Stomach smooth muscle (tissue), 2 donors: ENCODE data around the gene CALR.
"Not testable (repeated sequence)": the region's sequence is repeated elsewhere in the genome, so short reads cannot be mapped to it uniquely, and the experiment has no call there.

Source experiments
- H3K27ac ChIP-seq: one replicate; pipeline ENCODE4 v1.7.0; 2013; ENCODE audit warnings: mild to moderate bottlenecking, low read length, inconsistent platforms
- H3K27me3 ChIP-seq, 2 donors: one replicate each; pipeline ENCODE4 v1.7.0; 2013; ENCODE audit warnings: low read length in 2 of 2; ENCODE audit not compliant: insufficient read depth in 2 of 2, control insufficient read depth in 1 of 2
- H3K36me3 ChIP-seq, 2 donors: one replicate each; pipeline ENCODE4 v1.7.0; 2013; ENCODE audit warnings: low read length in 2 of 2; ENCODE audit not compliant: control insufficient read depth in 2 of 2, insufficient read depth in 2 of 2
- H3K4me1 ChIP-seq: one replicate; pipeline ENCODE4 v1.7.0; 2013; ENCODE audit warnings: low read length; ENCODE audit not compliant: control insufficient read depth, insufficient read depth
- H3K4me3 ChIP-seq, 2 donors: one replicate each; pipeline ENCODE4 v1.7.0; 2013; ENCODE audit warnings: low read length in 2 of 2
- H3K9ac ChIP-seq, 2 donors: one replicate each; pipeline ENCODE4 v1.7.0; 2013; ENCODE audit warnings: low read length in 2 of 2, mild to moderate bottlenecking in 1 of 2
- H3K9me3 ChIP-seq, 2 donors: one replicate each; pipeline ENCODE4 v1.7.0; 2013; ENCODE audit warnings: low read length in 2 of 2; ENCODE audit not compliant: control insufficient read depth in 2 of 2
- donor health status: healthy.
- donor health status: Pancreatic carcinoma.

CALR gene

DNA sequence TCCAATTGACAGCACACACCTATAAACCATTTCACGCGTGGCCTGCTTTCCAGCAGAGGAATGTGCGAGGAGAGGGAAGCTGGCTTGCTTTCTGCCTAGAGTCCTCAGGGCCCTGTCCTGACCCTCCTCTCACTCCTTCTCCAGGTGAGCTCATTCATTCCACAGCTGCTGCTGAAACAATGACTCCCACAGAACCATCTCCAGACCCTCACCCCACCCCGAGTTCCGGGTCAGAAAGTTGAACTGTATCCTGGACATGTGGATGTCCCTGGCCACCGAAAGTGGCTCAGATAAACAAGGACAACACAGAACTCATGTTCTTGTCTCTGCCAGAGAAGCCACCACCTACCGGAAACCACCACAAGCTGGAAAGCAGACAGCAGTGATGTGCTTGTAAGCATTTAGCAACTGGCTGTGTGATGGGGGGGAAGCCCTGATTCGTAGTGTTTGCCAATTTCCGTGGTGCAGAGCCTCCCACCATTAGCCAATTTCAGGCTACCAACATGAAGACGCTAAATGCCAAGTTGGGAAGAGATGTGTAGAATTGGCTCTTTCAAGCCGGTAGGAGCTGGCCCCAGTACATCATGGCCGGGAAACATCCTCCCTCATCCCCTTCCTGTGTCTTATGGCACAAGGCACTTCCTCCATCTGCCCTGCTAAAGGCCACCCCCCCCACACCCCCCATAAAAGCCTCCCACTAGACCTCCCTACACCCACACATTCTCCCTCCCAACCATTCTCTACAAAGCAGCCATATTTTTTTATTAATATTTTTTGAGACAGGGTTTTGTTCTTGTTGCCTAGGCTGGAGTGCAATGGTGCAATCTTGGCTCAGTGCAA is 24.3 kb upstream of the CALR start:
- Histone ChIP-seq H3K4me1 (peaks cover 23% of the 10 kb centered on the region), H3K36me3 (no peaks in the 10 kb centered on the region), H3K4me3 (peak overlapping the region; percentile 35 to 40), H3K27me3 (no peaks in the 10 kb centered on the region), H3K9ac (peak overlapping the region; percentile 50 to 66), H3K27ac (peak overlapping the region; percentile 94), H3K9me3 (no peaks in the 10 kb centered on the region)

DNA sequence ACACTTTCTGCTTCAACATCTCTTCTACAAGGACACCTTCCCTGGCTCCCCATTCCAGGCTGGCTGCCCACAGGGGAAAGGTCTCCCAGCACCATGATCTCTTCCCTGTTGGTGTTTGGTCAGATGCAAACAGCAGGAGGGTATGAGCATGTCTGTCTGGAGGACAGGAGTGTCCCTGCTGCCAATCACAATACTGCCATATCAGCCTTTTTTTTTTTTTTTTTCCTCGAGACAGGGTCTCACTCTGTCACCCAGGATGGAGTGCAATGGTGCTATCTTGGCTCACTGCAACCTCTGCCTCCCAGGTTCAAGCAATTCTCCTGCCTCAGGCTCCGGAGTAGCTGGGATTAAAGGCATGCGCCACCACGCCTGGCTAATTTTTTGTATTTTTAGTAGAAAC is 22.5 kb upstream of the CALR start:
- H3K9me3 ChIP-seq, H3K27ac ChIP-seq, H3K36me3 ChIP-seq, H3K27me3 ChIP-seq, H3K4me3 ChIP-seq, H3K9ac ChIP-seq: not testable (repeated sequence)
- H3K4me1 ChIP-seq: peaks cover 23% of the 10 kb centered on the region

DNA sequence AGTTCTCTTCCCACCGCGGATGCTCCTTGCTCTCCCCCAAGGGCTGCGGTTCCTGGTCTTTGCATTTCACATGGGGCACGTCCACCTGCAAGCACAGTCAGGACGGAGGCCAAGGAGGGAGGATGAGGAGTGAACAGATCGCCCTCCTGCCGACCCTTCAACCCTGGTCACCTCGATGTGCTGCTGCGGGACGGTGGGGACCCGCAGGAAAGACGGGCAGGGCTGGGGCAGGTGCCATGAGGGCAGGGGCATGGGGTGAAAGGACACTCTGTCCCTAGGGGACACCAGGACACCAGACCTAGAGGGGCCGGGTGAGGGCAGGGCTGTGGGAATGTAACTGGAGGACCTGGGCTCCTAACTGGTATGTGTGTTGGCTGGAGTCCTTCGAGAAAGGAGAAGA is 20.2 kb upstream of the CALR start:
- Histone ChIP-seq H3K36me3 (peaks cover 5 to 10% of the 10 kb centered on the region in 2 donors), H3K27ac (no peak overlapping the region), H3K27me3 (no peaks in the 10 kb centered on the region), H3K4me1 (peaks cover 11% of the 10 kb centered on the region), H3K9me3 (no peaks in the 10 kb centered on the region), H3K9ac (no peak overlapping the region), H3K4me3 (no peak overlapping the region)

DNA sequence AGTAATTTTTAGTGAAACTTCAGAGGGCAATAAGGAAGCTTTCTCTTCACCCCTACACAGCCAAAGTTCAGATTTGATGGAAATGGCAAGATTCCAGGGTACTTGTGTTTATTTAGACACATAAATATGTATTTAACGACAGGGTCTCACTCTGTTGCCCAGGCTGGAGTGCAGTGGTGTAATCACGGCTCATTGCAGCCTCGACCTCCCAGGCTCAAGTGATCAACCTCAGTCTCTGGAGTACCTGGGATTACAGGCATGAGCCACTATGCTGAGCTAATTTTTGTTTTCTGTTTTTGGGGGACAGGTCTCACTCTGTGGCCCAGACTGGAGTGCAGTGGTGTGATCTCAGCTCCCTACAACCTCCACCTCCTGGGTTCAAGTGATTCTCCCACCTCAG is 17.4 kb upstream of the CALR start:
- Histone ChIP-seq H3K4me3 (no peak overlapping the region), H3K36me3 (peaks cover 24 to 25% of the 10 kb centered on the region in 2 donors), H3K9ac (no peak overlapping the region), H3K9me3 (no peaks in the 10 kb centered on the region), H3K4me1 (no peaks in the 10 kb centered on the region), H3K27ac (no peak overlapping the region), H3K27me3 (no peaks in the 10 kb centered on the region)

DNA sequence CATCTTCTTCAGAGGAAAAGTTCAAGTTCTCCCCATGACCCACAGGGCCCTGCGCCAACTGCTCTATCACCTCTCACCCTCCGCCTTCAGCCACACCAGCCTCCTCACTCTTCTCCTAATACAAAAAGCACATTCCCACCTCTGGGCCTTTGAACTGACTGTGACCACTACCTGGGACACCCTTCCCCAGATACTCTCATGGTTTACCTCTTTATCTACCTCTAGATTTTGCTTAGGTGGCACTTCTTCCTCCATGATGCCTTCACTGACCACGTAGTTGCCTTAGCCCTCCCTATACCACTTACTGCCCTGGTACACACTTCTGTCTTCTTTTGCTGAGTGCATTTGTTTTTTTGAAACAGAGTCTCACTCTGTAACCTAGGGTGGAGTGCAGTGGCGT is 15.4 kb upstream of the CALR start:
- no peak overlapping the region for H3K27ac ChIP-seq
- no peaks in the 10 kb centered on the region for H3K27me3 ChIP-seq
- no peaks in the 10 kb centered on the region for H3K9me3 ChIP-seq
- no peak overlapping the region for H3K9ac ChIP-seq
- H3K36me3 ChIP-seq: peaks cover 34 to 35% of the 10 kb centered on the region in 2 donors
- H3K4me3 ChIP-seq: no peak overlapping the region
- no peaks in the 10 kb centered on the region for H3K4me1 ChIP-seq

DNA sequence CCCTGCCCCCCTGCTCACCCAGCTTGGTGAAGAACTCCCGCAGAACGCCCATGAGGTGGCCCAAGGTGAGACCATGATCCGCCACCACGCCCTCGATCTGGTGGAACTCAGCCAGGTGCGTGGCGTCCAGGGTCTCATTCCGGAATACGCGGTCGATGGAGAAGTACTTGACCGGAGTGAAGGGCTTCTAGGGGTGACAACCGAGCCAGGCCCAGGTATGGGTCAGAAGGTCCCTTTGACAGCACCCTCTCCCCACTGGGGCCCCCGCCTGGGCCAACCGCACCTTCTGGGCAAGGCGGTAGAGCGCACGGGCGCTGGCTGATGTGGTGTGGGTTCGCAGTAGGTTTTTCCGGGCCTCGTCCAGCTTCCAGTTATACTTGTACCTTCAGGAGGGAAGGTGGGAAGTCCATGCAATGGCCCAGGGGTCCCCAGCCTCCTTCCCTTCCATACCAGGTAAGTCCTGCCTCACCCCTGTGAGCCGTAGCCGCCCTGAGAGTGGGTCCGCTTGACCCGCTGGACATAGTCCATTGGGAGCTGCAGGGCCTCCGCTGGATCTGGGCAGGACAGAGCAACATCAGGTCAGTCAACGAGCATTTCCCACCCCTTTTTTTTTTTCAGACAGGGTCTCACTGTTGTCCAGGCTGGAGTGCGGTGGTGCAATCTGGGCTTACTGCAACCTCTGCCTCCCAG is 13.6 kb upstream of the CALR start:
- Histone ChIP-seq H3K4me1 (no peaks in the 10 kb centered on the region), H3K27me3 (no peaks in the 10 kb centered on the region), H3K9me3 (no peaks in the 10 kb centered on the region), H3K9ac (no peak overlapping the region), H3K4me3 (no peak overlapping the region), H3K27ac (no peak overlapping the region), H3K36me3 (peaks cover 44 to 48% of the 10 kb centered on the region in 2 donors)

DNA sequence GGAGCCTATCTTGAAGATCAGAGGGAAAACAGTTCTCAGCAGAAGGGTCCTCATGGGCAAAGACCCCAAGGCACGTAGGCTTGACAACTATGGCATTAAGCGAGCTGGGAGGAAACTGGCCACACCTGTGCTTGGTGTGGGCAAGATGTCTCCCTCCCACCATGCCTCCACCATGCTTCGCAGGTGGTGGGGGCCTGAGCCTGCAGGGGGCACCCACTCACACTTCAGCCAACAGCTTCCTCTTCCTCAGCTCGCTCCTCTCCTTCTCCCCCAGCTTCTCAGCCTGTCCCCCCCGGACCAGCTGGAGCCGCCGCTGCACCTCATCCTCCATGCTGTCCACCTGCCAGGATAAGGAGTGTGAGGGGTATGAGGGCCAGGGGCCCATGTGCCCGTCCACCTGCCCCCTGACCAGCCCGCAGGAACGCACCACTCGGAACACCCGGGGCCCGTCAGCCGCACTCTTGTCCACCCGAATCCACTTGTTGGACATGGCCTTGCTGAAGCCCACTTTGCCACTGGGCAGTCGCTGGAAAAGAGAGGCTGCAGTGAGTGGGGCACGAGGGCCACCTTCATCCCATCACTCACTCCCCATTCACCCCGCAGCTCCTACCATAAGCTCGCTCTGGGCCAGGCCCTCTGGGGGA is 8.3 kb upstream of the CALR start:
- H3K9ac ChIP-seq: no peak overlapping the region
- H3K36me3 ChIP-seq: peaks cover 24 to 32% of the 10 kb centered on the region in 2 donors
- no peak overlapping the region for H3K4me3 ChIP-seq
- no peaks in the 10 kb centered on the region for H3K9me3 ChIP-seq
- no peaks in the 10 kb centered on the region for H3K27me3 ChIP-seq
- H3K27ac ChIP-seq: no peak overlapping the region
- H3K4me1 ChIP-seq: peaks cover 15% of the 10 kb centered on the region

DNA sequence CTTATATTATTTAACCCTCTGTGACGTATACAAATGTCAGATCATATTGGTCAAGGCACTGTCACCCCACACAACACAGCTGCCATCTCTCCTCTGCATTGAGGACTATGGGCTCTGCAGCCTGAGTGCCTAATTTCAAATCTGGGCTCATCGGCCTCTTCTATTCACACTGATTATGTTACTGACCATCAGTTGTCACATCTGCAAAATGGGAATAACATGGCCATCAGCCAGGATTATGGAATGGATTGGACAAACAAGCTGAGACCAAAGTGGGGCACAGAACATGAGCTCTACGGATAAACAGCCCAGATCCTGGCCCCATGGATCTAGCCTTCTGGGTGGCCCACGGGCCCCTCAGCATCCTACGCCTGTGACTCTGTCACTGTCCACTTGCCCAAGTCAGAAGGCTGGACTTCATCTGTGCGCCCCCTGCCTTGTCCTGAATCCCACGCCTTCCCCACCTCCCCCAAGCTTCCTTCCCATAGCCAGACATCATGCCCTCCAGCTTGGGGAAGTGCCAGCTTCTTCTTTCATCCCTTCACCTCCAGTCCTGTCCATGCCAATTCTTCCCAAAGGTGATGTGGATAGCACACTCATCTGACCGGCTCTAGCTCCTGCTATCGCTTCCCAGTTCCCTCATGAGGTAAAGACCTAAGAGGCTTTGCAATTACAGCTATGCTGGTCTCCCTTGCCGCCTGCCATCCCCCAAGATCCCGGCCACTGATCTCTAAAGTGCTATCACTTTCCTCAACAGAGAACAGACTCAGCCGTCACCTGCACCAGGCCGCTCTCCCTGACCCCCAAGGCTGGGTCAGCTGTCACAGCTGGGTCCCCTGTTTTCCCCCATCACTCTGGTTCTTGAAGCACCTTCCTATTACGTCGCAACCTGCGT is 5.8 kb upstream of the CALR start:
- H3K9me3 ChIP-seq: no peaks in the 10 kb centered on the region
- H3K27ac ChIP-seq: peak overlapping the region; percentile 75

DNA sequence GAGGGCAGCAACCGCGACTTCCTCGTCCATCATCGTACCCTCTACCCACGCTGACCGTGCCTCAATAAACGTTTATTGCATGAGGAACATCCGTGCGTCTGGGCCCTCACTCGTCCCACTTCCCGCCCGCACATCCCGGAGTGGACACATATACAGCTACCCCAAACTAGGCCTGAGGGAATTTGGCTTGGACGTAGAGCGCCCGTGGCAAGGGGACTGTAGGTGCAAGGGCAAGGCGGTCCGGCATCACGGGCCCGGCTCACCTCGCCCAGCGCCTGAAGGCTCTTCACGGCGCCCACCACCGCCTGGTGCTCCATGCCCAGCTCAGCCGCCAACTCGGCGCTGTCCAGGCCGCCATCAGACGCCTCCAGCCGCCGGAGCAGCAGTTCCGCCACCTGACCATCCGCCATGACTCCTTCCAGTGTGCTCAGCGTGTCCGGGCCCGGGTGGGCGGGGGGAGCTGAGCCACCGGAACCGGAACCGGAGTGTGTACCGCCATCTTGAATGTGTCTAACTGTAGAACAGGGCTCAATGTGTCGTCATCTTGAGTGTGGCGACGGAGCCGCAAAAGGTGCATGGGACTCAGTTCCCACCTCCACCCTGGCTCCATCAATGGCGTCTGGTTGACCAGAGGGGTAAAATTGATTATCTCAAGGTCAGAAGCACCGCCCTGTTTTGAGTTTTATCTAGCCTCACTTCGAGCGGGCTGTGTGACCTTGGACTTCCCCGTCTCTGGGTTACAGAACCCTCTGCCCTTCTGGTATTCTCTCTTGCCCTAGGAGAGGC is 4.9 kb upstream of the CALR start, which contains the start of gene FARSA:
Gene FARSA (minus strand): TSS at position 425 of the 786 bp plus-strand sequence. CDS start 15 bp downstream, at position 410.
- Histone ChIP-seq H3K9ac (peak within 1 kb of the TSS; percentile 88 to 91), H3K27me3 (no peaks in the 10 kb centered on the region), H3K27ac (peak within 1 kb of the TSS; percentile 75), H3K9me3 (no peaks in the 10 kb centered on the region), H3K36me3 (peaks cover 14 to 16% of the 10 kb centered on the region in 2 donors), H3K4me3 (peak within 1 kb of the TSS; percentile 99), H3K4me1 (peaks cover 24% of the 10 kb centered on the region)

More for the DNA sequence above, 5.8 kb upstream of the CALR start:
- Histone ChIP-seq H3K27me3 (no peaks in the 10 kb centered on the region), H3K36me3 (peaks cover 14 to 22% of the 10 kb centered on the region in 2 donors), H3K4me1 (peaks cover 20% of the 10 kb centered on the region), H3K4me3 (peak overlapping the region; percentile 99), H3K9ac (peak overlapping the region; percentile 88 to 91)
